H9 (cell line): Measurements from ENCODE around the gene TGM2. TPM values are rescaled to one million over a fixed set of nuclear protein-coding genes. Genes with fewer than 3 reads are reported as not detected.

Experiments used
- DNase-seq: peaks from one replicate; pipeline ENCODE4 v3.0.0-alpha.2; 2017
- H2AFZ ChIP-seq: one replicate; pipeline ENCODE4 v1.6.1; 2013; ENCODE audit warnings: mild to moderate bottlenecking, low read length, control low read depth, moderate library complexity
- H2AK5ac ChIP-seq: 2 replicates; pipeline ENCODE4 v1.6.1; 2013; ENCODE audit warnings: low read length, control low read depth, mixed read lengths; ENCODE audit not compliant: insufficient read length
- H2BK120ac ChIP-seq: one replicate; pipeline ENCODE4 v1.6.1; 2013; ENCODE audit warnings: low read depth, mild to moderate bottlenecking, low read length, control low read depth, inconsistent platforms; ENCODE audit not compliant: poor library complexity, severe bottlenecking
- H2BK12ac ChIP-seq: 2 replicates; pipeline ENCODE4 v1.6.1; 2013; ENCODE audit warnings: low read length, control low read depth, mixed read lengths, low read depth; ENCODE audit not compliant: insufficient read length
- H2BK15ac ChIP-seq: 2 replicates; pipeline ENCODE4 v1.6.1; 2013; ENCODE audit warnings: low read depth, low read length, control low read depth
- H2BK20ac ChIP-seq: one replicate; pipeline ENCODE4 v1.6.1; 2013; ENCODE audit warnings: low read depth, mild to moderate bottlenecking, low read length, control low read depth, inconsistent platforms; ENCODE audit not compliant: poor library complexity, severe bottlenecking
- H2BK5ac ChIP-seq: 2 replicates; pipeline ENCODE4 v1.6.1; 2013; ENCODE audit warnings: low read length, control low read depth, mixed read lengths; ENCODE audit not compliant: insufficient read length
- H3K14ac ChIP-seq: 2 replicates; pipeline ENCODE4 v1.6.1; 2013; ENCODE audit warnings: low read length, control low read depth; ENCODE audit not compliant: insufficient read depth
- H3K18ac ChIP-seq: 2 replicates; pipeline ENCODE4 v1.6.1; 2013; ENCODE audit warnings: low read depth, mild to moderate bottlenecking, mixed read lengths, low read length, control low read depth; ENCODE audit not compliant: insufficient read length
- H3K23ac ChIP-seq: 2 replicates; pipeline ENCODE4 v1.6.1; 2013; ENCODE audit warnings: low read length, control low read depth, mixed read lengths, low read depth; ENCODE audit not compliant: insufficient read length
- H3K23me2 ChIP-seq: 2 replicates; pipeline ENCODE4 v1.6.1; 2013; ENCODE audit warnings: low read depth, mild to moderate bottlenecking, mixed read lengths, low read length, control low read depth; ENCODE audit not compliant: insufficient read length, poor library complexity, severe bottlenecking
- H3K27ac ChIP-seq: 2 replicates; pipeline ENCODE4 v1.5.1; 2013; ENCODE audit warnings: low read length, control low read depth, mixed read lengths, low read depth; ENCODE audit not compliant: insufficient read length
- H3K27me3 ChIP-seq: 2 replicates; pipeline ENCODE4 v1.6.1; 2013; ENCODE audit warnings: low read length, control low read depth, inconsistent platforms; ENCODE audit not compliant: insufficient read depth
- H3K4ac ChIP-seq: 2 replicates; pipeline ENCODE4 v1.6.1; 2013; ENCODE audit warnings: low read depth, mild to moderate bottlenecking, control low read depth, inconsistent platforms, low read length, moderate library complexity
- H3K4me1 ChIP-seq: 2 replicates; pipeline ENCODE4 v1.6.1; 2013; ENCODE audit warnings: low read length, control low read depth, inconsistent platforms; ENCODE audit not compliant: insufficient read depth
- H3K4me2 ChIP-seq: 2 replicates; pipeline ENCODE4 v1.6.1; 2013; ENCODE audit warnings: low read length, control low read depth, mixed read lengths; ENCODE audit not compliant: insufficient read length, insufficient read depth
- H3K56ac ChIP-seq: 2 replicates; pipeline ENCODE4 v1.6.1; 2013; ENCODE audit warnings: low read depth, mild to moderate bottlenecking, mixed read lengths, low read length, control low read depth; ENCODE audit not compliant: insufficient read length
- H3K79me1 ChIP-seq: 2 replicates; pipeline ENCODE4 v1.6.1; 2013; ENCODE audit warnings: low read depth, mild to moderate bottlenecking, moderate library complexity, low read length, control low read depth, inconsistent platforms; ENCODE audit not compliant: insufficient read depth, poor library complexity, severe bottlenecking
- H3K79me2 ChIP-seq: 2 replicates; pipeline ENCODE4 v1.6.1; 2013; ENCODE audit warnings: low read length, control low read depth, inconsistent platforms; ENCODE audit not compliant: insufficient read depth
- H3K9ac ChIP-seq: 2 replicates; pipeline ENCODE4 v1.6.1; 2013; ENCODE audit warnings: low read length, control low read depth, mixed read lengths; ENCODE audit not compliant: insufficient read length; ENCODE audit errors: extremely low read depth
- H3K9me3 ChIP-seq: one replicate; pipeline ENCODE4 v1.6.1; 2013; ENCODE audit warnings: low read depth, low read length, inconsistent platforms; ENCODE audit not compliant: control insufficient read depth
- H3T11ph ChIP-seq: one replicate; pipeline ENCODE4 v1.6.1; 2013; ENCODE audit warnings: mild to moderate bottlenecking, low read length, control low read depth, inconsistent platforms
- H4K20me1 ChIP-seq: one replicate; pipeline ENCODE4 v1.6.1; 2013; ENCODE audit not compliant: control insufficient read depth, insufficient read length, insufficient read depth
- H4K5ac ChIP-seq: 2 replicates; pipeline ENCODE4 v1.6.1; 2013; ENCODE audit warnings: low read depth, mild to moderate bottlenecking, mixed read lengths, low read length, control low read depth; ENCODE audit not compliant: insufficient read length
- H4K8ac ChIP-seq: replicated peaks from 2 replicates; pipeline ENCODE4 v1.6.1; 2013; ENCODE audit warnings: low read length, control low read depth, mixed read lengths, low read depth; ENCODE audit not compliant: insufficient read length
- H4K91ac ChIP-seq: 2 replicates; pipeline ENCODE4 v1.6.1; 2013; ENCODE audit warnings: low read depth, mild to moderate bottlenecking, moderate library complexity, mixed read lengths, low read length, control low read depth; ENCODE audit not compliant: insufficient read length
- H3K27ac Mint-ChIP-seq, 3 experiments: 2 replicates in 2 of 3; 3 replicates in 1 of 3; pipeline ENCODE4 v1.8.0; 2020 to 2021; ENCODE audit warnings: mixed read lengths in 3 of 3, mild to moderate bottlenecking in 1 of 3, moderate library complexity in 1 of 3
- H3K27me3 Mint-ChIP-seq: 2 replicates; pipeline ENCODE4 v1.8.0; 2021; ENCODE audit warnings: low read depth, mild to moderate bottlenecking, moderate library complexity, mixed read lengths
- H3K36me3 Mint-ChIP-seq, 3 experiments: 2 replicates in 2 of 3; 3 replicates in 1 of 3; pipeline ENCODE4 v1.8.0; 2020 to 2021; ENCODE audit warnings: low read depth in 3 of 3, mixed read lengths in 3 of 3; ENCODE audit not compliant: insufficient read depth in 1 of 3
- H3K4me1 Mint-ChIP-seq, 2 experiments: 2 replicates each; pipeline ENCODE4 v1.8.0; 2020; ENCODE audit warnings: mixed read lengths in 2 of 2
- H3K4me3 Mint-ChIP-seq, 2 experiments: 2 replicates in 1 of 2; 3 replicates in 1 of 2; pipeline ENCODE4 v1.8.0; 2020 to 2021; ENCODE audit warnings: mild to moderate bottlenecking in 2 of 2, mixed read lengths in 2 of 2, moderate library complexity in 1 of 2
- H3K9me3 Mint-ChIP-seq, 2 experiments: 2 replicates in 1 of 2; 3 replicates in 1 of 2; pipeline ENCODE4 v1.8.0; 2020; ENCODE audit warnings: mild to moderate bottlenecking in 2 of 2, mixed read lengths in 2 of 2, moderate library complexity in 1 of 2
- WGBS: extraction: QIAGEN DNeasy Blood & Tissue Kit; methylation state at CpG from one replicate; pipeline ENCODE4 v1.1.7; 2013; ENCODE audit warnings: missing lambda C conversion rate, low lambda C conversion rate, mixed read lengths; ENCODE audit not compliant: insufficient read length; ENCODE audit errors: extremely low coverage; 5-methylcytosine and 5-hydroxymethylcytosine counted together
- total RNA-seq: library from RNA; stranded (reverse); gene quantifications from 2 replicates; pipeline ENCODE4 v1.2.1, GENCODE V29; 2021
- TF ChIP-seq, protein P1 (sequence below): fragments of 200-600 bp; sonication (generic); conservative IDR thresholded peaks from 3 replicates; pipeline ENCODE4 v1.8.0; 2021; ENCODE audit warnings: antibody characterized with exemption, mild to moderate bottlenecking

The TGM2 gene
- total RNA-seq, 1 experiment from 2014 or later, result 1.1 TPM

GRCh38 chr20:38156280-38156679 lies 8.8 kb downstream of the TGM2 start:
- Histone ChIP-seq H3K79me1 (no peaks in the 10 kb centered on the region), H2BK20ac (no peak overlapping the region), H3K23ac (no peak overlapping the region), H3K4me2 (no peak overlapping the region), H3K14ac (no peak overlapping the region), H4K20me1 (no peaks in the 10 kb centered on the region), H3K4me1 (no peaks in the 10 kb centered on the region), H3K4ac (no peak overlapping the region), H4K91ac (no peak overlapping the region), H3K18ac (no peak overlapping the region), H3K23me2 (peaks cover 3% of the 10 kb centered on the region), H3K79me2 (no peaks in the 10 kb centered on the region), H3K56ac (no peak overlapping the region), H4K8ac (no peak overlapping the region), H3K9ac (no peak overlapping the region), H2BK15ac (no peak overlapping the region), H3T11ph (no peak overlapping the region), H4K5ac (no peak overlapping the region), H3K27ac (no peak overlapping the region), H3K27me3 (no peaks in the 10 kb centered on the region), H3K9me3 (no peaks in the 10 kb centered on the region), H2AK5ac (no peak overlapping the region), H2BK5ac (no peak overlapping the region), H2BK120ac (no peak overlapping the region), H2BK12ac (no peak overlapping the region), H2AFZ (no peak overlapping the region)
- WGBS, result no CpG with 5 or more reads among the region's 6 CpGs
- Mint-ChIP-seq H3K4me3 (no peak overlapping the region), H3K9me3 (no peaks in the 10 kb centered on the region), H3K27ac (no peak overlapping the region), H3K27me3 (no peaks in the 10 kb centered on the region), H3K36me3 (no peaks in the 10 kb centered on the region), H3K4me1 (peaks cover 3 to 18% of the 10 kb centered on the region in 2 experiments)
- TF ChIP-seq, protein P1, sequence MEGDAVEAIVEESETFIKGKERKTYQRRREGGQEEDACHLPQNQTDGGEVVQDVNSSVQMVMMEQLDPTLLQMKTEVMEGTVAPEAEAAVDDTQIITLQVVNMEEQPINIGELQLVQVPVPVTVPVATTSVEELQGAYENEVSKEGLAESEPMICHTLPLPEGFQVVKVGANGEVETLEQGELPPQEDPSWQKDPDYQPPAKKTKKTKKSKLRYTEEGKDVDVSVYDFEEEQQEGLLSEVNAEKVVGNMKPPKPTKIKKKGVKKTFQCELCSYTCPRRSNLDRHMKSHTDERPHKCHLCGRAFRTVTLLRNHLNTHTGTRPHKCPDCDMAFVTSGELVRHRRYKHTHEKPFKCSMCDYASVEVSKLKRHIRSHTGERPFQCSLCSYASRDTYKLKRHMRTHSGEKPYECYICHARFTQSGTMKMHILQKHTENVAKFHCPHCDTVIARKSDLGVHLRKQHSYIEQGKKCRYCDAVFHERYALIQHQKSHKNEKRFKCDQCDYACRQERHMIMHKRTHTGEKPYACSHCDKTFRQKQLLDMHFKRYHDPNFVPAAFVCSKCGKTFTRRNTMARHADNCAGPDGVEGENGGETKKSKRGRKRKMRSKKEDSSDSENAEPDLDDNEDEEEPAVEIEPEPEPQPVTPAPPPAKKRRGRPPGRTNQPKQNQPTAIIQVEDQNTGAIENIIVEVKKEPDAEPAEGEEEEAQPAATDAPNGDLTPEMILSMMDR, result no peak
- no peak for DNase-seq
